Measurements from ENCODE around the gene SAA1.

- no peak for TF ChIP-seq CTCF (IDR thresholded peaks at IDR 0.05)
- TF ChIP-seq POLR2AphosphoS5 (IDR thresholded peaks at IDR 0.05; ENCODE audit: low read depth, low read length): no peak
- TF ChIP-seq, protein P1, sequence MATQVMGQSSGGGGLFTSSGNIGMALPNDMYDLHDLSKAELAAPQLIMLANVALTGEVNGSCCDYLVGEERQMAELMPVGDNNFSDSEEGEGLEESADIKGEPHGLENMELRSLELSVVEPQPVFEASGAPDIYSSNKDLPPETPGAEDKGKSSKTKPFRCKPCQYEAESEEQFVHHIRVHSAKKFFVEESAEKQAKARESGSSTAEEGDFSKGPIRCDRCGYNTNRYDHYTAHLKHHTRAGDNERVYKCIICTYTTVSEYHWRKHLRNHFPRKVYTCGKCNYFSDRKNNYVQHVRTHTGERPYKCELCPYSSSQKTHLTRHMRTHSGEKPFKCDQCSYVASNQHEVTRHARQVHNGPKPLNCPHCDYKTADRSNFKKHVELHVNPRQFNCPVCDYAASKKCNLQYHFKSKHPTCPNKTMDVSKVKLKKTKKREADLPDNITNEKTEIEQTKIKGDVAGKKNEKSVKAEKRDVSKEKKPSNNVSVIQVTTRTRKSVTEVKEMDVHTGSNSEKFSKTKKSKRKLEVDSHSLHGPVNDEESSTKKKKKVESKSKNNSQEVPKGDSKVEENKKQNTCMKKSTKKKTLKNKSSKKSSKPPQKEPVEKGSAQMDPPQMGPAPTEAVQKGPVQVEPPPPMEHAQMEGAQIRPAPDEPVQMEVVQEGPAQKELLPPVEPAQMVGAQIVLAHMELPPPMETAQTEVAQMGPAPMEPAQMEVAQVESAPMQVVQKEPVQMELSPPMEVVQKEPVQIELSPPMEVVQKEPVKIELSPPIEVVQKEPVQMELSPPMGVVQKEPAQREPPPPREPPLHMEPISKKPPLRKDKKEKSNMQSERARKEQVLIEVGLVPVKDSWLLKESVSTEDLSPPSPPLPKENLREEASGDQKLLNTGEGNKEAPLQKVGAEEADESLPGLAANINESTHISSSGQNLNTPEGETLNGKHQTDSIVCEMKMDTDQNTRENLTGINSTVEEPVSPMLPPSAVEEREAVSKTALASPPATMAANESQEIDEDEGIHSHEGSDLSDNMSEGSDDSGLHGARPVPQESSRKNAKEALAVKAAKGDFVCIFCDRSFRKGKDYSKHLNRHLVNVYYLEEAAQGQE (IDR thresholded peaks at IDR 0.05; ENCODE audit: insufficient read depth in 1 of 2, low read depth in 2 of 2, low read length in 1 of 2): no peak
- TF ChIP-seq SIN3A (IDR thresholded peaks at IDR 0.05; ENCODE audit: borderline replicate concordance, insufficient read depth, low read depth, low read length): no peak
- TF ChIP-seq TCF7L2 (IDR thresholded peaks at IDR 0.05; ENCODE audit: low read depth, low read length): no peak
Measured at GRCh38 chr11:18239655-18240054, 26.4 kb upstream of the SAA1 start.
